ENCODE data around the gene SLC34A3.

SLC34A3 gene

DNA sequence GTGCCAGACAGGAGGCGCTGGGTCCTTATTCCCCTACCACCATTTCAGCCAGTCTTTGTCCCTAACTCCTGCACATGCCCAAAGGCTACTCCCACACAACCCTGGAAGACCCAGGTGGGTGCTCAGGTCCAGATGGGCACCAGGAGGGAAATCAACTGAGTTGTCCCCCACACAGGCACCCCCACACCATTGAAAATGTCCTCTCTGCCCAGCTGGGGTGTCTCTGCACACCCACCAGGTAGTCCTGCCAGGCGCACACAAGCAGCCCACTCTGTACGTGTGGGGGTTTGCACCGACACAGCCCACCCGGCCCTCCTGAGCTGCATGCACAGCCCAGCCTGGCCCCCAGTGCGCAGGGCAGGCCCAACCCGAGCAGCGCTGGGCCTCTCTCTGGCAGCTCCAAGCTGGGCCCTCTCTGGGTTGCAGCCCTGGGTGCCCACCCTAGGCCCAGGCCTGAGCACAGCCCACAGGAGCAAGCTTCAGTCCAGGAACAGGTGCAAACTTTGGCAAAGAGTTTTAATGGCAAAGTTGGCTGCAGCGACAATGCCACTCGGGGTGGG lies 10.9 kb upstream of the SLC34A3 start:
- Histone ChIP-seq H2AFZ (ENCODE audit: low read length, unreplicated experiment) (no peak overlapping the region), H3K79me2 (ENCODE audit: control insufficient read depth, insufficient read depth, low read length, unreplicated experiment) (no peaks in the 10 kb centered on the region), H3K4me1 (ENCODE audit: control insufficient read depth, insufficient read depth, low read length, unreplicated experiment) (peaks cover 41% of the 10 kb centered on the region), H3K4me3 (ENCODE audit: low read depth, low read length) (no peak overlapping the region), H3K27me3 (ENCODE audit: insufficient read depth, low read length) (no peaks in the 10 kb centered on the region), H3K36me3 (ENCODE audit: insufficient read depth, low read length) (no peaks in the 10 kb centered on the region), H3K27ac (ENCODE audit: low read depth, low read length) (no peak overlapping the region)

DNA sequence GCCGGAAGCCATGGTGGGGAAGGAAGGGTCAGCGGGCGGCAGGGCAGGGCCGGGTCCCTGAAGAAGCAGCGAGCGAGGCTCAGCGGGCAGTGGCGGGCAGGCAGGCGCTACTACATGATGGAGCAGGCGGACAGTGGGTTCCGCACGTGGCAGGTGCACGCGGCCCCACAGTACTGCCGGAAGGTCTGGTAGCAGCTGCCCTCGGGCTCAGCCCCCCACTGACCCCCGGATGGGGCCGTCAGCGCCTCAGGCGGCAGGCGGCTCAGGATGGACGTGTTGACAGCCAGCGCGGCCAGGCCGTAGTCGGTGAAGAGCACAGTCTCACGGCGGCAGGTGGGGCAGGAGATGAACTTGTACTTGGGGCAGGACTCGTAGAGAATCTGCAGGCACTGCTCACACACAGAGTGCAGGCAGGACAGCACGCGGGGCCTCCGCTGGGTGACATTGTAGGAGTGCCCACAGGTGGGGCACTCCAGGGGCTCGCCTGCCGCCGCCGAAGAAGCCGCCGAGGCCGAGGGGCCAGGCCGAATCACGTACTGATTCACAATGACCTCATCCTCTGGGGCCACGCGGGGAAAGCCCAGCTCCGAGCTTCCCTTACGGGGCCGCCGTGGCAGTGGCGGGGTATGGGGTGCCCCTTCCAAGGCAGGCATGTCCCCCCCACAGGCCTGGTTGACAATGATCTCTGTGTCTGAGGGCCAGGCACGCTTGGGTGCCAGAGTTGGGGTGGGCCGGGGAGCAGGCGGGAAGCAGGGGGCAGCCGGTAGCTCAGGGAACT lies 10.2 kb upstream of the SLC34A3 start:
- no peaks in the 10 kb centered on the region for H3K27me3 ChIP-seq (ENCODE audit: insufficient read depth, low read length)
- H3K4me3 ChIP-seq (ENCODE audit: low read depth, low read length) = no peak overlapping the region
- no peaks in the 10 kb centered on the region for H3K36me3 ChIP-seq (ENCODE audit: insufficient read depth, low read length)
- no peaks in the 10 kb centered on the region for H3K79me2 ChIP-seq (ENCODE audit: control insufficient read depth, insufficient read depth, low read length, unreplicated experiment)
- no peak overlapping the region for H3K27ac ChIP-seq (ENCODE audit: low read depth, low read length)
- no peak overlapping the region for H2AFZ ChIP-seq (ENCODE audit: low read length, unreplicated experiment)
- peaks cover 46% of the 10 kb centered on the region for H3K4me1 ChIP-seq (ENCODE audit: control insufficient read depth, insufficient read depth, low read length, unreplicated experiment)

DNA sequence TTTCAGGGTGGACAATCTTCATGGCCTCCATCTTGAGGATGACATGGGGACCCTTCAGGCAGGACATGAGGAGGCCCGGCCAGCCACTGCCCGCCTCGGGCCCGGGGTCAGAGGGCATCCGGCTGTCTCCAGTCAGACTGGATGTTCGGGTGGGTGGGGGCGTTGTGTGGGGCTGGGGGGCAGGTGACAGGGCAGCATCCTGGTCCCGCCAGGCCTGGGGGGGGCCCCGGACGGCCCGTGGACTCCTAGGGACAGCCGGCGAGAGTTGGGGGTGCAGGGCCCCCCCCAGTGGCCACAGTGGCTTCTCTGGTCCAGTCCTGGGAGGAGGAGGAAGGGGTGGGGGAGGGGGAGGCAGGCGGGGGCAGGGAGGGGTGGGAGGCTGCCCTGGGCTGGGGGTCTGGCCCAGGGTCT lies 9.6 kb upstream of the SLC34A3 start:
- Histone ChIP-seq H3K4me3 (ENCODE audit: low read depth, low read length) (no peak overlapping the region), H3K27me3 (ENCODE audit: insufficient read depth, low read length) (no peaks in the 10 kb centered on the region), H3K27ac (ENCODE audit: low read depth, low read length) (no peak overlapping the region), H3K4me1 (ENCODE audit: control insufficient read depth, insufficient read depth, low read length, unreplicated experiment) (peaks cover 46% of the 10 kb centered on the region), H3K36me3 (ENCODE audit: insufficient read depth, low read length) (no peaks in the 10 kb centered on the region), H2AFZ (ENCODE audit: low read length, unreplicated experiment) (no peak overlapping the region), H3K79me2 (ENCODE audit: control insufficient read depth, insufficient read depth, low read length, unreplicated experiment) (no peaks in the 10 kb centered on the region)

DNA sequence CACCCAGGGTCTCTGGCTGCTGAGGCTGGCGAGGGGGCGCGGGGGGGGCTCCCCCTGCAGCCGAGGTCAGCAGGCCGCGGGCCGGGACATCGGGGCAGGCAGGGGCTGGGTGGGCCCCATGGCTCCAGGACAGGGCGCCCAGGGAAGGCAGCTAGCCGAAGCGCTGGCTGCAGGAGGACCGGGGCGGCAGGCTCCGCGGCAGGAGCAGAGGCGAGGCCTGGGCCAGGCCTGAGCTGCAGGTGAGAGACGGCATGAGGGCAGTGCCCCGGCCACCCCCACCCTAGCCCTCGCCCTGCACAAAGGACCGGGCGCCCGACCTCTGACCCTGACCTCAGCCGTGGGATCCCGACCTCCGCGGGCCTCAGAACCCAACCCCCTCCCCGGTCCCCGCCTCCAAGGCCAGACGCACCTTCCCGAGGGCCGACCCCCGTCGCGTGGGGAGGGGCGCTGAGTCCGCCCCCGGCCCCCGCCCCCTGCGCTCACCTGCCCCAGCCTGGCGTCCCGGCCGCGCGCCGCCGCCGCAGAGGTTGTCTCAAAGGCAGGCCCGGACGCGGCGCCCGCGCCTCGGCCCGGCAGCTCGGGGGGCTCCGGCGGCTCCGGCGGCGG lies 9.1 kb upstream of the SLC34A3 start:
- Histone ChIP-seq H3K4me1 (ENCODE audit: control insufficient read depth, insufficient read depth, low read length, unreplicated experiment) (peaks cover 44% of the 10 kb centered on the region), H2AFZ (ENCODE audit: low read length, unreplicated experiment) (no peak overlapping the region), H3K79me2 (ENCODE audit: control insufficient read depth, insufficient read depth, low read length, unreplicated experiment) (no peaks in the 10 kb centered on the region), H3K4me3 (ENCODE audit: low read depth, low read length) (no peak overlapping the region), H3K27ac (ENCODE audit: low read depth, low read length) (no peak overlapping the region), H3K27me3 (ENCODE audit: insufficient read depth, low read length) (no peaks in the 10 kb centered on the region), H3K36me3 (ENCODE audit: insufficient read depth, low read length) (no peaks in the 10 kb centered on the region)

DNA sequence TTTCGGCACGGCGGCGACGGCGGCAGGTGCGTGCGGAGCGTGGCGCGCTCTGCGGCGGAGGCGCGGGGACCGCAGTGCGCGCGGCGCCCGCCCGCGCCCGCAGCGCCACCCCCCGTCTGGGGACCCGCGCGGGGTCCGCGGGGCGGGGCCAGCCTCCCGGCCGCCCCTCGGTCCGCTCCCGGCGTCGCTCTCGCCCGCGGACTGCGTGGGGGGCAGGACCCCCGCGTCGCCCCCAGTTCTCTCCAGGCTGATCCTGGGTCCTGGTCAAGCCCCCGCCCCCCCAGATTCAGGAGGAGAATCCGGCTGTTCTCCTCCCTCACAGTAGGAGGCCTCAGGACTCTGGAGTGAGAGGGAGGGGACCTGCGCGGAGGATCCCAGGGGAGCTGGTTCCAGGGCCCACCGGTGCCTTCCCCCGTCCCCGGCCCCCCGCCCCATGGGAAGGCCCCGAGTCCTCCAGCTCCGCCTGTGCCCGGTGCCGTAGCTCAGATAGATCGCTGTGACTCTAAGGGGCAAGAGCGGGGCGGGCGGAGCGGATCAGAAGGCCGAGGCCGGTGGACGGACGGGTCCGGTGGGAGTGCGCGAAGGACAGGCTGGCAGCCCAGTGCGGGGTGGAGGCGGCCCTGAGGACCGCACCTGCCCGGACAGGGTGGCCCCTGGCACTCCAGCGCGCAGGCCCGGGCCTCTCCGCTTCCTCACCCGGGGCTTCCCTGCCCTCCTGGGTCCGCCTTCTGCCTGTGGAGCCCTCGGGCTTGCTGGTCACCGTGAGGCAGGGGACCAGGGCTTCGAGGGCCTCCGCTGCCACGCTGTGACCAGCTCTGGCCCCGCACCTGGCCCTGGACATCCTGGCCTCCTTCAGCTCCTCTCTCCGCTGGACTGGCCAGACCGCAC lies 8.3 kb upstream of the SLC34A3 start, which contains the start of gene RNF208:
TSS of gene RNF208 (minus strand) at position 51 of the 888 bp plus-strand sequence. CDS start 1,028 bp downstream, outside the sequence.
- peaks cover 43% of the 10 kb centered on the region for H3K4me1 ChIP-seq (ENCODE audit: control insufficient read depth, insufficient read depth, low read length, unreplicated experiment)
- no peaks in the 10 kb centered on the region for H3K27me3 ChIP-seq (ENCODE audit: insufficient read depth, low read length)
- H3K4me3 ChIP-seq (ENCODE audit: low read depth, low read length) = peak within 1 kb of the TSS; percentile 85
- no peaks in the 10 kb centered on the region for H3K36me3 ChIP-seq (ENCODE audit: insufficient read depth, low read length)
- no peaks in the 10 kb centered on the region for H3K79me2 ChIP-seq (ENCODE audit: control insufficient read depth, insufficient read depth, low read length, unreplicated experiment)
- peak within 1 kb of the TSS; percentile 54 for H2AFZ ChIP-seq (ENCODE audit: low read length, unreplicated experiment)
- H3K27ac ChIP-seq (ENCODE audit: low read depth, low read length) = no peak within 1 kb of the TSS

DNA sequence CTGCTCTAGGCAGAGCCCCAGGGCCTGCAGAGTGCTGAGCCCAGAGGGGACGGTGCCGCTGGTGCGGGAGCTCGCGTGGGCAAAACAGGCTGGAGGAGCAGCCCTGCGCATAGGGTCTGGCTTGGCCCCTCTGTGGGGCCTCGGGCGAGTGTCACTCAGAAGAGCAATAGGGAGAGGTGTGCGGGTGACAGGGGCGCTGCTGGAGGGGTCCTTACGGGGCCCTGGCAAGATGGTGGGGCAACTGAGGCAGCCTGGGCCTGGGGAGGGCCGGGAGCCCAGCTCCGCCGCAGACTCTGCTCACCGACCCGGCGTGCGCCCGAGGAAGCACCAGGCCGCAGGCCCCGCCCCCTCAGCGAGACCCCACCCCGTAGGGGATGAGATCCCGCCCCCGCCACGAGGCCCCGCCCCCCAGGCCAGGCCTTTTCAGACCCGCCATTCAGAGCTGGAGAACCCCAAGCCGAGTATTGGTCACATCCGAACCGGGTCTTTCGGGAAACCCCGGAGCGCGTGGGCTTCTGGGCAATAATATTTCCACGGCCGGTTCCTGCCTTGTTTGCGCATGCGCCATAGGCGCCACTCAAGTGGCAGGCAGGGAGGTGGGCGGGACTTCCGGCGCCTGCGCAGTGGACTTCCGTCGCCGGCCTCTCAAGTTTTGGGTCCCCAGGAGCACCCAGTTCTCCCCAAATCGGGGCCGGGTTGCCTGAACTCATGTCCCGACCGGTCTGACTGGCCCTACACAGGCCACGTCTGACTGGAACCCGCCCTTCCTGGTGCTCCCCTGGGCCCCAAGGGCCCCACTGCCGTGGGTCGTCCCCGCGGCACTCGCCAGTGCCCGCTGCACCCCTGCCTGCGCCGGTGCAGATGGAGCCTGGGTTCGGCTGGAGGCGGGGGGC lies 7.4 kb upstream of the SLC34A3 start:
- Histone ChIP-seq H3K27me3 (ENCODE audit: insufficient read depth, low read length) (no peaks in the 10 kb centered on the region), H2AFZ (ENCODE audit: low read length, unreplicated experiment) (peak overlapping the region; percentile 54), H3K27ac (ENCODE audit: low read depth, low read length) (peak overlapping the region; percentile 34; the same call in 1 of the 2 replicates), H3K4me1 (ENCODE audit: control insufficient read depth, insufficient read depth, low read length, unreplicated experiment) (peaks cover 37% of the 10 kb centered on the region), H3K79me2 (ENCODE audit: control insufficient read depth, insufficient read depth, low read length, unreplicated experiment) (no peaks in the 10 kb centered on the region), H3K4me3 (ENCODE audit: low read depth, low read length) (peak overlapping the region; percentile 85), H3K36me3 (ENCODE audit: insufficient read depth, low read length) (no peaks in the 10 kb centered on the region)

DNA sequence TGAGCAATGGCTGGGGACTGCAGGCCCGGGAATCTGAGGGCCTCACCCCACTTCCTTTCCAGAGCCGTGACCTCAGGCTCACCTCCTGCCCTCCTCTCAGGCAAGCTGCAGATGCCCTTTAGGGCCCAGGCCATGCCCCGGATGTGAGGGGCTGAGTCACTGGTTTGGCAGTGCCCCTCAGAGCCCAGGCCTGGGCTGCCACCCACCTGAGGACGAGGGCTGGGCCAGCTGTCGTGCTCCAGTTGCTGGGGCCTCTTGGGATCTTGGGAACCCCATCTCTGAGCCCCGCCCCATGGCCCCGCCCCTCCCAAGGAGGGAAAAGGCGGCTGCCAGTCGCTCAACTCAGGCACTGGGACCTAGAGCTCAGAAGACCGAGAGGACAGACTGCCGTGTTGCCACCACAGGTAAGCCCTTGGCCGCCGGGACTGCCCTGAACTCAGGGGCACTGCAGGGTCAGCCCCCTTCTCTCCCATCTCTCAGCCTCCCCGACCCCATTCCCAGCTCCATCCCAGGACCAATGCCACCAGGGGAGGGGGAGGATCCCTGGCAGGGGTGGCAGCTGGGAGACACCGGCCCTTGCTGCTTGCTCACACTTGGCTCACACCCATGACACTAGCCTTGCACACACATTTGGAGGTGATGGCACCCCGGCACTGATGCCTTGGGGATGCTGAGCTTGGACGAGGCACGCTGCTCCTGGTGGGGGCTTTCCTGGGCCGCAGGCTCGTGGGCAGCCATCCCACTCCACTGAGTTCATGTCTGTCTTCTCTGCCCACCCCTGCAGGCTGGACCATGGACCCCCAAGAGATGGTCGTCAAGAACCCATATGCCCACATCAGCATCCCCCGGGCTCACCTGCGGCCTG lies 5.6 kb upstream of the SLC34A3 start, which contains the start of gene CYSRT1:
TSS of gene CYSRT1 (plus strand) at position 345 of the 865 bp plus-strand sequence. CDS start at position 793, 448 bp downstream.
- Histone ChIP-seq H3K4me3 (ENCODE audit: low read depth, low read length) (peak within 1 kb of the TSS; percentile 85), H3K79me2 (ENCODE audit: control insufficient read depth, insufficient read depth, low read length, unreplicated experiment) (no peaks in the 10 kb centered on the region), H2AFZ (ENCODE audit: low read length, unreplicated experiment) (no peak within 1 kb of the TSS), H3K27me3 (ENCODE audit: insufficient read depth, low read length) (no peaks in the 10 kb centered on the region), H3K27ac (ENCODE audit: low read depth, low read length) (peak within 1 kb of the TSS; percentile 34; the same call in 1 of the 2 replicates), H3K36me3 (ENCODE audit: insufficient read depth, low read length) (no peaks in the 10 kb centered on the region), H3K4me1 (ENCODE audit: control insufficient read depth, insufficient read depth, low read length, unreplicated experiment) (peaks cover 29% of the 10 kb centered on the region)

DNA sequence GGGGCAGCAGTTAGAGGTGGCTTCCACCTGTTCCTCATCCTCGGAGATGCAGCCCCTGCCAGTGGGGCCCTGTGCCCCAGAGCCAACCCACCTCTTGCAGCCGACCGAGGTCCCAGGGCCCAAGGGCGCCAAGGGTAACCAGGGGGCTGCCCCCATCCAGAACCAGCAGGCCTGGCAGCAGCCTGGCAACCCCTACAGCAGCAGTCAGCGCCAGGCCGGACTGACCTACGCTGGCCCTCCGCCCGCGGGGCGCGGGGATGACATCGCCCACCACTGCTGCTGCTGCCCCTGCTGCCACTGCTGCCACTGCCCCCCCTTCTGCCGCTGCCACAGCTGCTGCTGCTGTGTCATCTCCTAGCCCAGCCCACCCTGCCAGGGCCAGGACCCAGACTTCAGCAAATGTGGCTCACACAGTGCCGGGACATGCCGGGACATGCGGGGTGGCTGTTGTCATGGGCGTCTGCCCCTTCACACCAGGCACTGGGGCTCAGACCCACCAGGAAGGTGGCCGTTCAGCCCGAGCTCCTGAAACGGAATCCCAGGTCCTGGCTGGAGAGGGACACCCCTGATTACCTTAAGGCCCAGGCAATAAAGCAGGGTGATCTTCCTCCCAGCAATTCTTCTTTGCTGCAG lies 4.9 kb upstream of the SLC34A3 start:
- H3K79me2 ChIP-seq (ENCODE audit: control insufficient read depth, insufficient read depth, low read length, unreplicated experiment) = no peaks in the 10 kb centered on the region
- no peak overlapping the region for H3K4me3 ChIP-seq (ENCODE audit: low read depth, low read length)
- H3K4me1 ChIP-seq (ENCODE audit: control insufficient read depth, insufficient read depth, low read length, unreplicated experiment) = peaks cover 29% of the 10 kb centered on the region
- no peak overlapping the region for H2AFZ ChIP-seq (ENCODE audit: low read length, unreplicated experiment)
- no peaks in the 10 kb centered on the region for H3K36me3 ChIP-seq (ENCODE audit: insufficient read depth, low read length)
- no peak overlapping the region for H3K27ac ChIP-seq (ENCODE audit: low read depth, low read length)
- H3K27me3 ChIP-seq (ENCODE audit: insufficient read depth, low read length) = no peaks in the 10 kb centered on the region
